ENCODE results near the gene GSTA4. TPM values are rescaled to one million over a fixed set of nuclear protein-coding genes. Genes with fewer than 3 reads are reported as not detected.
A peak's percentile ranks its signal among the peaks of the same experiment; 100 is the strongest.

GSTA4 gene
- polyA plus RNA-seq, 1 donor = 93.6 TPM

GRCh38 chr6:52995913-52996645 is 995 bp upstream of the GSTA4 start:
- WGBS (ENCODE audit: insufficient coverage, low lambda C conversion rate) = 16% methylated on average over 6 of the region's 21 CpGs

GRCh38 chr6:52994839-52995088 is 320 bp downstream of the GSTA4 start:
- peak overlapping the region; percentile 99 for H3K27ac ChIP-seq (ENCODE audit: low read length)
- H3K9me3 ChIP-seq (ENCODE audit: control insufficient read depth, low read depth, low read length) = peaks cover 2% of the 10 kb centered on the region
- no peaks in the 10 kb centered on the region for H3K27me3 ChIP-seq (ENCODE audit: control insufficient read depth, insufficient read depth, low read length)
- H3K36me3 ChIP-seq (ENCODE audit: control insufficient read depth, insufficient read depth, low read length) = peaks cover 5% of the 10 kb centered on the region
- WGBS (ENCODE audit: insufficient coverage, low lambda C conversion rate) = no CpG with 5 or more reads among the region's 13 CpGs
- H3K4me3 ChIP-seq (ENCODE audit: low read length) = peak overlapping the region; percentile 95
- no peak for DNase-seq
- peaks cover 3% of the 10 kb centered on the region for H3K4me1 ChIP-seq (ENCODE audit: control insufficient read depth, insufficient read depth, low read length)

More at GRCh38 chr6:52995913-52996645, 995 bp upstream of the GSTA4 start:
- peak in 1 of 2 donors; percentile 74 for DNase-seq
- Histone ChIP-seq H3K27me3 (ENCODE audit: control insufficient read depth, insufficient read depth, low read length) (no peaks in the 10 kb centered on the region), H3K4me1 (ENCODE audit: control insufficient read depth, insufficient read depth, low read length) (peaks cover 3% of the 10 kb centered on the region), H3K36me3 (ENCODE audit: control insufficient read depth, insufficient read depth, low read length) (no peaks in the 10 kb centered on the region), H3K27ac (ENCODE audit: low read length) (peak overlapping the region; percentile 49), H3K4me3 (ENCODE audit: low read length) (peak overlapping the region; percentile 19), H3K9me3 (ENCODE audit: control insufficient read depth, low read depth, low read length) (peaks cover 2% of the 10 kb centered on the region)

DNA sequence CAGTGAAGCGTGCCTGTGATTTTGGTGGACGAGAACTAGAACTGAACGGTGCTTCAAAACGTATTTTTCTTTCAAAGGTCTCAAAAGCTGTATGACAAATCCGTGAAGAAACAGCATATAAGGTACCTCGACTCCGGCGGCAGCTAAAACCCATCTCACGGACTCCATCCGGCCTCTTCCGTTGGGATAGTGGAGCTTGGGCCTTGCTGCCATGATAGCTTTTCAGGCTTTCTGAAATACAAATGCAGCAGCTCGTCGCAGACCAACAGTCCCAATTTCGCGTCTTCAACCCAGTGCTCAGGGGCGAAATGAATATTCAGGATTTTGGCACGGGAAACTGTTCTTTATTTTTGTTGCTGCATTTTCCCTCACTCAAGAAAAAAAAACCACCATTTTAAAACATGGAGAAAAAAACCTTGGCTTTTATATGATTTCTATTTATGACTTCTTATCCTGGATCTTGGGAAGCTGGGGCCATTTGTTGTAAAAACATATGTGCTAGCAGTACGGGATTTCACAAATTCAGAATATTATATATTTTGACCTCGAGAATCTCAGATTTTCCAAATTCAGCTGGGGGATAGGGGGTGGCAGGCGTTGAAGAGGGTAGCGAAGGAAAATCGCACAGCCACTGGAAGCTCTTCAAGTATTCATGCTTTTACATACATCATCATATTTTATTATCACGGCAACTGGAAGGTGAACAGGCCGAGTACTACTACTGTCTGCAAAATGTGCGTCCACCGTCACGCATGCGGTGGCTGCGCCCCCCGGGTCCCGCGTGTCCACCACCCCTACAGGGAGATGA is 849 bp downstream of the GSTA4 start:
- H3K9me3 ChIP-seq (ENCODE audit: control insufficient read depth, low read depth, low read length) = peaks cover 2% of the 10 kb centered on the region
- peak overlapping the region; percentile 99 for H3K27ac ChIP-seq (ENCODE audit: low read length)
- peak overlapping the region; percentile 95 for H3K4me3 ChIP-seq (ENCODE audit: low read length)
- H3K4me1 ChIP-seq (ENCODE audit: control insufficient read depth, insufficient read depth, low read length) = peaks cover 3% of the 10 kb centered on the region
- peak in 1 of 2 donors; percentile 75 for DNase-seq
- WGBS (ENCODE audit: insufficient coverage, low lambda C conversion rate) = 6% methylated on average over 8 of the region's 32 CpGs
- no peaks in the 10 kb centered on the region for H3K27me3 ChIP-seq (ENCODE audit: control insufficient read depth, insufficient read depth, low read length)
- H3K36me3 ChIP-seq (ENCODE audit: control insufficient read depth, insufficient read depth, low read length) = peaks cover 9% of the 10 kb centered on the region

GRCh38 chr6:52992980-52993920 is 1.8 kb downstream of the GSTA4 start:
- Histone ChIP-seq H3K9me3 (ENCODE audit: control insufficient read depth, low read depth, low read length) (peaks cover 2% of the 10 kb centered on the region), H3K27ac (ENCODE audit: low read length) (peak overlapping the region; percentile 99), H3K36me3 (ENCODE audit: control insufficient read depth, insufficient read depth, low read length) (peaks cover 11% of the 10 kb centered on the region), H3K4me3 (ENCODE audit: low read length) (peak overlapping the region; percentile 95), H3K27me3 (ENCODE audit: control insufficient read depth, insufficient read depth, low read length) (no peaks in the 10 kb centered on the region), H3K4me1 (ENCODE audit: control insufficient read depth, insufficient read depth, low read length) (peaks cover 3% of the 10 kb centered on the region)
- DNase-seq = no peak
- 78% methylated on average over 5 of the region's 8 CpGs for WGBS (ENCODE audit: insufficient coverage, low lambda C conversion rate)

- H3K36me3 ChIP-seq (ENCODE audit: control insufficient read depth, insufficient read depth, low read length) = peaks cover 23% of the 10 kb centered on the region
- no peak overlapping the region for H3K27ac ChIP-seq (ENCODE audit: low read length)
- WGBS (ENCODE audit: insufficient coverage, low lambda C conversion rate) = no CpG with 5 or more reads among the region's 2 CpGs
Observed at GRCh38 chr6:52990342-52990741, 4.7 kb downstream of the GSTA4 start.

DNA sequence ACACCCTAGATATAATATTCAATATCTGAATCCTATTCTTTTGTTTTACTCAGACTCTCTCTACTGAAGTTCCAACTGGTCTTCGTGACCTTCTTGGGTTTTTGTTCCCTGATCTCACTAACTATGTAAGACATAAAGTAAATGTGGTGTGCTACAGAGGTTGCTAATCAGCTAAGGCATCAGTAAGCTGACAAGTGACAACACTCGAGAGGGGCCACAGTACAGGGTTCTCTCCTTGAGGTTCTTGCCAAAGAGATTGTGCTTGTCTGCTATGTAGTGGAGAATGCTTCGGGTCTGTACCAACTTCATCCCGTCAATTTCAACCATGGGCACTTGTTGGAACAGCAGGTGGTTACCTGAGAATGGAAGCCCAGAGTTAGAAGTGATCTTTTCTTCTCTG is 9.9 kb downstream of the GSTA4 start:
- no peak overlapping the region for H3K27ac ChIP-seq (ENCODE audit: low read length)
- H3K27me3 ChIP-seq (ENCODE audit: control insufficient read depth, insufficient read depth, low read length) = no peaks in the 10 kb centered on the region
- 100% methylated on average over 1 of the region's 4 CpGs for WGBS (ENCODE audit: insufficient coverage, low lambda C conversion rate)
- H3K36me3 ChIP-seq (ENCODE audit: control insufficient read depth, insufficient read depth, low read length) = peaks cover 57% of the 10 kb centered on the region
- H3K4me3 ChIP-seq (ENCODE audit: low read length) = no peak overlapping the region
- DNase-seq = no peak
- no peaks in the 10 kb centered on the region for H3K4me1 ChIP-seq (ENCODE audit: control insufficient read depth, insufficient read depth, low read length)
- H3K9me3 ChIP-seq (ENCODE audit: control insufficient read depth, low read depth, low read length) = peaks cover 2% of the 10 kb centered on the region

More at GRCh38 chr6:52990342-52990741, 4.7 kb downstream of the GSTA4 start:
- H3K9me3 ChIP-seq (ENCODE audit: control insufficient read depth, low read depth, low read length) = no peaks in the 10 kb centered on the region
- H3K4me3 ChIP-seq (ENCODE audit: low read length) = no peak overlapping the region
- DNase-seq = peak in 1 of 2 donors; percentile 25
- peaks cover 3% of the 10 kb centered on the region for H3K4me1 ChIP-seq (ENCODE audit: control insufficient read depth, insufficient read depth, low read length)
- H3K27me3 ChIP-seq (ENCODE audit: control insufficient read depth, insufficient read depth, low read length) = no peaks in the 10 kb centered on the region

DNA sequence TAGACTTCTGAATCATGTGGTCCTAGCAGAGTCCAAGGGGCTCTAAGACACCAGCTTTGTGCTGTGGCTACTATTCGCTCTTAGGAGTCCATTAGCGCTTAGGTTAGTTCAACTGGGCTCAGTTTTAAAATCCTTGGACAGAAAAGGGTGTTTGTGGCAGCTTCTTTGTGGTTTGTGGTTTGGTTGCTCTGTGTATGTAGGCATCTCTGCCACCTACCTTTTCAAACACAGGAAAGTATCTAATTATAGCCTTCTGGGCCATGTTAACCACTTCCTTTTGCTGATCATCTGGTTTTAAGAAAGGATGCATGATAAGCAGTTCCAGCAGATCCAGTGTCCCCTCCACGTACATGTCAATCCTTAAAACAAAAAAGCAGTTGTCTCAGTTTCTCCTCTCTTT is 10.8 kb downstream of the GSTA4 start:
- Histone ChIP-seq H3K27me3 (ENCODE audit: control insufficient read depth, insufficient read depth, low read length) (no peaks in the 10 kb centered on the region), H3K27ac (ENCODE audit: low read length) (no peak overlapping the region), H3K36me3 (ENCODE audit: control insufficient read depth, insufficient read depth, low read length) (peaks cover 49% of the 10 kb centered on the region), H3K4me3 (ENCODE audit: low read length) (no peak overlapping the region), H3K9me3 (ENCODE audit: control insufficient read depth, low read depth, low read length) (peaks cover 2% of the 10 kb centered on the region), H3K4me1 (ENCODE audit: control insufficient read depth, insufficient read depth, low read length) (no peaks in the 10 kb centered on the region)
- 100% methylated on average over 1 of the region's 3 CpGs for WGBS (ENCODE audit: insufficient coverage, low lambda C conversion rate)
- no peak for DNase-seq

- H3K9me3 ChIP-seq (ENCODE audit: control insufficient read depth, low read depth, low read length) = peaks cover 2% of the 10 kb centered on the region
- H3K27ac ChIP-seq (ENCODE audit: low read length) = no peak overlapping the region
- H3K27me3 ChIP-seq (ENCODE audit: control insufficient read depth, insufficient read depth, low read length) = no peaks in the 10 kb centered on the region
- no peak for DNase-seq
- WGBS (ENCODE audit: insufficient coverage, low lambda C conversion rate) = no CpG with 5 or more reads among the region's 5 CpGs
- H3K4me3 ChIP-seq (ENCODE audit: low read length) = no peak overlapping the region
- peaks cover 46% of the 10 kb centered on the region for H3K36me3 ChIP-seq (ENCODE audit: control insufficient read depth, insufficient read depth, low read length)
- no peaks in the 10 kb centered on the region for H3K4me1 ChIP-seq (ENCODE audit: control insufficient read depth, insufficient read depth, low read length)
Observed at GRCh38 chr6:52983159-52983848, 11.8 kb downstream of the GSTA4 start.

DNA sequence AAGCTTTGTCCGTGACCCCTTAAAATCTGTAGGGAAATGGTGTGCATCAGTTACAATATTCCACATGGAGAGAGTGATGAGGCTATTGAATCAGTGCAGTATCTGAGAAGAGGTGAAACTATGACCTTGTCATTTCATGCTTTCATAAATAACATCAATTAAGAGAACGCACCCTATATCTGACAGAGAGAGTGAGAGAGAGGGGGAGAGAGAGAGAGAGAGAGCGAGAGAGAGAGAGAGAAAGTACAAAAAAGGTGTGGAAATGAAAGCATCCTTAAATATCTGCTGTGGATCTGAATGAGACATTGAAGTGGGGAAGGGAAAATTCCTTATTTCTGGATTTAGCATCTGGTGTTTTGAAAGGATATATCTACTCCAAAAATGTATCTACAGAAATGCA is 12.4 kb downstream of the GSTA4 start:
- H3K27me3 ChIP-seq (ENCODE audit: control insufficient read depth, insufficient read depth, low read length) = no peaks in the 10 kb centered on the region
- no peak overlapping the region for H3K4me3 ChIP-seq (ENCODE audit: low read length)
- H3K9me3 ChIP-seq (ENCODE audit: control insufficient read depth, low read depth, low read length) = peaks cover 2% of the 10 kb centered on the region
- WGBS (ENCODE audit: insufficient coverage, low lambda C conversion rate) = 93% methylated on average over 2 of the region's 3 CpGs
- H3K27ac ChIP-seq (ENCODE audit: low read length) = no peak overlapping the region
- H3K36me3 ChIP-seq (ENCODE audit: control insufficient read depth, insufficient read depth, low read length) = peaks cover 46% of the 10 kb centered on the region
- no peak for DNase-seq
- H3K4me1 ChIP-seq (ENCODE audit: control insufficient read depth, insufficient read depth, low read length) = no peaks in the 10 kb centered on the region
